Astrocyte (in vitro differentiated cells and primary cell): ENCODE results near the gene AP3B2. TPM values are rescaled to one million over a fixed set of nuclear protein-coding genes. Genes with fewer than 3 reads are reported as not detected.

ENCODE experiments used
- DNase-seq: peaks from one replicate; pipeline ENCODE4 v3.0.0-alpha.2; 2010; ENCODE audit warnings: low read depth
- FAIRE-seq: peaks from 2 replicates; lab custom pipeline; 2011; peaks lifted over from hg19 to GRCh38; lab: Jason Lieb, UNC
- H2AFZ ChIP-seq: 2 replicates; pipeline ENCODE4 v1.6.0; 2012; ENCODE audit warnings: low read depth, low read length, inconsistent platforms
- H3K27ac ChIP-seq: 2 replicates; pipeline ENCODE4 v1.5.1; 2011; ENCODE audit warnings: low read depth, low read length, inconsistent platforms
- H3K27me3 ChIP-seq: 2 replicates; pipeline ENCODE4 v1.6.0; 2011; ENCODE audit warnings: low read length, inconsistent platforms; ENCODE audit not compliant: insufficient read depth
- H3K36me3 ChIP-seq: 2 replicates; pipeline ENCODE4 v1.5.1; 2011; ENCODE audit warnings: low read length, inconsistent platforms; ENCODE audit not compliant: insufficient read depth
- H3K4me1 ChIP-seq: 2 replicates; pipeline ENCODE4 v1.5.1; 2011; ENCODE audit warnings: low read length, inconsistent platforms; ENCODE audit not compliant: insufficient read depth
- H3K4me2 ChIP-seq: 2 replicates; pipeline ENCODE4 v1.6.0; 2012; ENCODE audit warnings: low read length, inconsistent platforms
- H3K4me3 ChIP-seq: 2 replicates; pipeline ENCODE4 v1.5.1; 2011; ENCODE audit warnings: low read depth, mild to moderate bottlenecking, low read length, inconsistent platforms; ENCODE audit not compliant: insufficient read depth
- H3K79me2 ChIP-seq: 2 replicates; pipeline ENCODE4 v1.6.0; 2012; ENCODE audit warnings: mild to moderate bottlenecking, low read length, inconsistent platforms; ENCODE audit not compliant: insufficient read depth
- H3K9ac ChIP-seq: 2 replicates; pipeline ENCODE4 v1.6.0; 2012; ENCODE audit warnings: mild to moderate bottlenecking, low read length, inconsistent platforms
- H3K9me3 ChIP-seq: 2 replicates; pipeline ENCODE4 v1.5.1; 2012; ENCODE audit warnings: low read depth, mild to moderate bottlenecking, low read length, inconsistent platforms; ENCODE audit not compliant: insufficient read depth
- H4K20me1 ChIP-seq: 2 replicates; pipeline ENCODE4 v1.6.0; 2012; ENCODE audit warnings: low read length, inconsistent platforms; ENCODE audit not compliant: insufficient read depth
- H3K27ac Mint-ChIP-seq: one replicate; pipeline ENCODE4 v1.8.0; 2021; ENCODE audit warnings: mild to moderate bottlenecking, mixed read lengths; ENCODE audit not compliant: unreplicated experiment
- H3K27me3 Mint-ChIP-seq: one replicate; pipeline ENCODE4 v1.8.0; 2021; ENCODE audit warnings: low read depth, mixed read lengths; ENCODE audit not compliant: unreplicated experiment
- H3K36me3 Mint-ChIP-seq: one replicate; pipeline ENCODE4 v1.8.0; 2021; ENCODE audit warnings: low read depth, mixed read lengths; ENCODE audit not compliant: unreplicated experiment
- H3K4me1 Mint-ChIP-seq: one replicate; pipeline ENCODE4 v1.8.0; 2021; ENCODE audit warnings: low read depth, mixed read lengths; ENCODE audit not compliant: unreplicated experiment
- H3K4me3 Mint-ChIP-seq: one replicate; pipeline ENCODE4 v1.8.0; 2021; ENCODE audit warnings: mild to moderate bottlenecking, moderate library complexity, mixed read lengths; ENCODE audit not compliant: unreplicated experiment
- H3K9me3 Mint-ChIP-seq: one replicate; pipeline ENCODE4 v1.8.0; 2021; ENCODE audit warnings: mild to moderate bottlenecking, mixed read lengths; ENCODE audit not compliant: unreplicated experiment
- CTCF ChIP-seq: IDR thresholded peaks from 2 replicates; pipeline ENCODE4 v1.5.1; 2011; ENCODE audit warnings: low read depth, mild to moderate bottlenecking, inconsistent platforms, low read length, moderate library complexity; ENCODE audit not compliant: insufficient read depth
- EZH2 ChIP-seq: IDR thresholded peaks from 2 replicates; pipeline ENCODE4 v1.6.1; 2012; ENCODE audit warnings: mild to moderate bottlenecking, low read length, inconsistent platforms; ENCODE audit not compliant: insufficient read depth
- total RNA-seq: library from RNA; stranded (reverse); gene quantifications from 2 replicates; pipeline ENCODE4 v1.2.1, GENCODE V29; 2021

Gene AP3B2
- total RNA-seq, 1 donor from 2014 or later: 7.2 TPM

- H3K27ac Mint-ChIP-seq: no peak overlapping the region
- no peaks in the 10 kb centered on the region for H3K4me1 ChIP-seq
- no peaks in the 10 kb centered on the region for H3K27me3 ChIP-seq
- no peak overlapping the region for H3K4me2 ChIP-seq
- no peak for FAIRE-seq
- no peaks in the 10 kb centered on the region for H3K27me3 Mint-ChIP-seq
- TF ChIP-seq CTCF (no peak), EZH2 (no peak)
- H4K20me1 ChIP-seq: no peaks in the 10 kb centered on the region
- no peaks in the 10 kb centered on the region for H3K36me3 ChIP-seq
- no peak overlapping the region for H3K4me3 Mint-ChIP-seq
- no peak overlapping the region for H3K27ac ChIP-seq
- no peak overlapping the region for H3K4me3 ChIP-seq
- no peak for DNase-seq
- H3K9me3 Mint-ChIP-seq: no peaks in the 10 kb centered on the region
- no peaks in the 10 kb centered on the region for H3K79me2 ChIP-seq
- no peak overlapping the region for H3K9ac ChIP-seq
- no peaks in the 10 kb centered on the region for H3K4me1 Mint-ChIP-seq
- no peaks in the 10 kb centered on the region for H3K9me3 ChIP-seq
- H3K36me3 Mint-ChIP-seq: peaks cover 4% of the 10 kb centered on the region
- no peak overlapping the region for H2AFZ ChIP-seq
Measured at GRCh38 chr15:82726816-82727215, 17.1 kb upstream of the AP3B2 start.

- peaks cover 23% of the 10 kb centered on the region for H3K27me3 Mint-ChIP-seq
Measured at GRCh38 chr15:82715003-82715402, 5.3 kb upstream of the AP3B2 start.

More at GRCh38 chr15:82715003-82715402, 5.3 kb upstream of the AP3B2 start:
- no peak overlapping the region for H3K4me3 ChIP-seq
- H3K9ac ChIP-seq: no peak overlapping the region
- Mint-ChIP-seq H3K4me3 (no peak overlapping the region), H3K9me3 (peaks cover 7% of the 10 kb centered on the region), H3K27ac (no peak overlapping the region), H3K36me3 (no peaks in the 10 kb centered on the region), H3K4me1 (peaks cover 2% of the 10 kb centered on the region)
- FAIRE-seq (no peak), DNase-seq (no peak)
- no peaks in the 10 kb centered on the region for H3K9me3 ChIP-seq
- no peak for TF ChIP-seq CTCF
- no peak for TF ChIP-seq EZH2
- H4K20me1 ChIP-seq: no peaks in the 10 kb centered on the region
- peaks cover 5% of the 10 kb centered on the region for H3K4me1 ChIP-seq
- no peaks in the 10 kb centered on the region for H3K79me2 ChIP-seq
- no peak overlapping the region for H3K27ac ChIP-seq
- no peaks in the 10 kb centered on the region for H3K36me3 ChIP-seq
- no peak overlapping the region for H3K4me2 ChIP-seq
- peaks cover 3% of the 10 kb centered on the region for H3K27me3 ChIP-seq
- H2AFZ ChIP-seq: no peak overlapping the region
